T-cell (primary cell): ENCODE measurements around the gene ZNF213. TPM values are rescaled to one million over a fixed set of nuclear protein-coding genes. Genes with fewer than 3 reads are reported as not detected.

Experiments used
- ATAC-seq, 4 experiments: fragments of 200-7000 bp in 3 of 4; fragments of 150-1000 bp in 1 of 4; cut with Tn5 transposase; replicated peaks in 1 of 4; 1 replicate in 3 of 4; 2 replicates in 1 of 4; pipeline ENCODE4 v1.10.0; 2021; ENCODE audit warnings: moderate library complexity in 3 of 4, mild to moderate bottlenecking in 2 of 4, moderate number of reproducible peaks in 1 of 4
- CTCF ChIA-PET, 2 donors: fragments of 300-600 bp; sonication (Branson Sonifier 250); formaldehyde crosslinking; loops; one replicate each; lab custom pipeline; 2022; ENCODE audit warnings: antibody characterized with exemption in 2 of 2; lab: Charles Lee
- POLR2A ChIA-PET, 2 donors: fragments of 300-600 bp; sonication (Branson Sonifier 250); formaldehyde crosslinking; loops; one replicate each; lab custom pipeline; 2022; ENCODE audit warnings: antibody characterized with exemption in 2 of 2; lab: Charles Lee
- DNase-seq, 35 experiments: peaks; one replicate each; pipeline versions ENCODE4 v3.0.0 to v3.0.0-alpha.2; 2013 to 2023
- H3K27ac ChIP-seq: one replicate; pipeline ENCODE4 v1.5.1; 2013; ENCODE audit warnings: low read length
- H3K27me3 ChIP-seq, 2 experiments: replicated peaks in 1 of 2; 1 replicate in 1 of 2; 2 replicates in 1 of 2; pipeline versions ENCODE4 v1.6.1 to v1.7.0; 2013; ENCODE audit warnings: low read length in 1 of 2, mixed read lengths in 1 of 2; ENCODE audit not compliant: control insufficient read depth in 2 of 2, insufficient read depth in 2 of 2; ENCODE audit errors: extremely low read depth in 1 of 2
- H3K36me3 ChIP-seq, 2 donors: 1 replicate in 1 of 2; 2 replicates in 1 of 2; pipeline versions ENCODE4 v1.6.1 to v1.7.0; 2013; ENCODE audit warnings: low read length in 1 of 2; ENCODE audit not compliant: control insufficient read depth in 2 of 2, insufficient read depth in 1 of 2; ENCODE audit errors: extremely low read depth in 1 of 2
- H3K4me1 ChIP-seq, 2 experiments: 1 replicate in 1 of 2; 2 replicates in 1 of 2; pipeline versions ENCODE4 v1.6.1 to v1.7.0; 2013; ENCODE audit warnings: low read length in 2 of 2, mixed read lengths in 1 of 2; ENCODE audit not compliant: insufficient read depth in 2 of 2, control insufficient read depth in 1 of 2; ENCODE audit errors: extremely low read depth in 1 of 2
- H3K4me3 ChIP-seq, 2 donors: 1 replicate in 1 of 2; 2 replicates in 1 of 2; pipeline versions ENCODE4 v1.5.1 to v1.7.0; 2013; ENCODE audit warnings: mild to moderate bottlenecking in 2 of 2, low read length in 1 of 2, moderate library complexity in 1 of 2; ENCODE audit not compliant: control insufficient read depth in 1 of 2; ENCODE audit errors: extremely low read depth in 1 of 2
- H3K9me3 ChIP-seq: 2 replicates; pipeline ENCODE4 v1.7.0; 2013
- H3K27ac Mint-ChIP-seq, 2 donors: one replicate each; pipeline ENCODE4 v1.8.0; 2020 to 2021; ENCODE audit warnings: mild to moderate bottlenecking in 2 of 2, mixed read lengths in 2 of 2
- H3K27me3 Mint-ChIP-seq, 2 donors: one replicate each; pipeline ENCODE4 v1.8.0; 2021 to 2022; ENCODE audit warnings: mixed read lengths in 2 of 2
- H3K36me3 Mint-ChIP-seq: one replicate; pipeline ENCODE4 v1.8.0; 2021; ENCODE audit warnings: mixed read lengths
- H3K4me1 Mint-ChIP-seq, 3 donors: one replicate each; pipeline ENCODE4 v1.8.0; 2020 to 2022; ENCODE audit warnings: mixed read lengths in 3 of 3, mild to moderate bottlenecking in 1 of 3
- H3K4me3 Mint-ChIP-seq, 3 donors: one replicate each; pipeline ENCODE4 v1.8.0; 2020 to 2022; ENCODE audit warnings: mild to moderate bottlenecking in 3 of 3, mixed read lengths in 3 of 3, moderate library complexity in 3 of 3
- H3K9me3 Mint-ChIP-seq, 3 donors: one replicate each; pipeline ENCODE4 v1.8.0; 2020 to 2022; ENCODE audit warnings: mixed read lengths in 3 of 3
- WGBS: methylation state at CpG from one replicate; pipeline ENCODE4 v1.1.5; 2013; ENCODE audit warnings: missing lambda C conversion rate; ENCODE audit not compliant: insufficient coverage; 5-methylcytosine and 5-hydroxymethylcytosine counted together
- total RNA-seq, 35 experiments: library from RNA in 6 of 35; stranded (reverse) in 6 of 35; fragments of 120-200 nt in 1 of 35; gene quantifications; one replicate each; pipeline versions ENCODE4 v1.2.1 to v1.2.4 and lab custom pipeline; 2013 to 2026

The ZNF213 gene
- total RNA-seq, 5 donors from 2014 or later (not counting 1 experiment from before 2014, with no cell fraction given), result 3.1 to 16.9 (median 12.8) TPM

GRCh38 chr16:3112881-3113574, 21.8 kb upstream of the ZNF213 start:
- no peak overlapping the region for H3K27ac ChIP-seq
- H3K9me3 Mint-ChIP-seq, result no peaks in the 10 kb centered on the region
- WGBS, result 74% methylated on average over 14 of the region's 19 CpGs
- peaks cover 4% of the 10 kb centered on the region for H3K36me3 Mint-ChIP-seq
- H3K36me3 ChIP-seq, result peaks cover 0 to 4% of the 10 kb centered on the region in 2 donors
- DNase-seq (no peak), ATAC-seq (no peak)
- no peaks in the 10 kb centered on the region for H3K4me1 ChIP-seq
- H3K9me3 ChIP-seq, result no peaks in the 10 kb centered on the region
- ChIA-PET POLR2A (interaction anchor here in 1 of 2 donors (0.6 kb wide), 1 partner anchor 29 kb away, joined by 3 read pairs; no protein-coding TSS in a partner anchor), CTCF (interaction anchor here in 1 of 2 donors (0.6 kb wide), 1 partner anchor 27 kb away, joined by 3 read pairs; no protein-coding TSS in a partner anchor)
- peaks cover 0 to 26% of the 10 kb centered on the region in 2 experiments for H3K27me3 ChIP-seq
- peaks cover 0 to 2% (median 0%) of the 10 kb centered on the region in 3 donors for H3K4me1 Mint-ChIP-seq
- no peaks in the 10 kb centered on the region for H3K27me3 Mint-ChIP-seq
- H3K4me3 Mint-ChIP-seq, result no peak overlapping the region
- H3K4me3 ChIP-seq, result no peak overlapping the region
- no peak overlapping the region for H3K27ac Mint-ChIP-seq

DNA sequence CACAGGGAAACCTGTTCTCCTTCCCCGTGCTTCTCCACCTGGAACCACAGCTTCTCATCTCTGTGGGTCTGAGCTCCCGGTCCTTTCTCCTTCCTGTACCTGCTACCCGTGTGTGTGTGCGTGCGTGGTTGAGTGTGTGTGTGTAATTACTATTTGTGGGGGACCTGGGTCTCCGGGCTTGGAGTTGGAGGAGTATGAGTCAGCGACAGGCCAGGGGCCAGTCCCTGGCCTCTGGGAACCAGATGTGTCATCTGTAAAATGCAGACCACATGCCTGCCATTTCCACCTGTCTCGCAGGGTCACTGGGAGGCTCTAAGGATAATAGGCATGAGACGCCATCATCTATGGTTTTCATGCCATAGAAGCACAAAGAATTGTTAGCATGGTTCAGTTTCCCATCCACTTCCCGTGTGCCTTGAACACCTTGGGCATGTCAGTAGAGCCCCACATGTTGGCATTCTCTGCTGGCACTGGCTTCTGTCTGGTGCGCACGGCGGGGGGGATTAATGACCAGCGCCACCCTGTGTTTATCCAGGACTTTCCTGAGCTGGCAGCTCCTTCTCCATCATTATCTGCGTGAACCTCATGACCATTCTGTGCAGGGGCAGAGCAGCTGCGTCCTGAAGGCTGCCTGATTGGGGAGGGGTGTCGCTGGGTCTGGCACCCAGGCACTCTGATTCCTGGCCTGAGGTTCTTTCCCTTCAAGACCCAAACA, 20.9 kb upstream of the ZNF213 start:
- H3K27me3 Mint-ChIP-seq, result no peaks in the 10 kb centered on the region
- no peak for DNase-seq
- POLR2A ChIA-PET, result interaction anchor here in 1 of 2 donors (0.5 kb wide), 1 partner anchor 156 kb away, joined by 3 read pairs; no protein-coding TSS in a partner anchor
- Histone ChIP-seq H3K36me3 (peaks cover 0 to 4% of the 10 kb centered on the region in 2 donors), H3K4me1 (no peaks in the 10 kb centered on the region), H3K27ac (no peak overlapping the region), H3K9me3 (no peaks in the 10 kb centered on the region), H3K27me3 (peaks cover 0 to 26% of the 10 kb centered on the region in 2 experiments), H3K4me3 (no peak overlapping the region)
- no peak overlapping the region for H3K4me3 Mint-ChIP-seq
- no peak overlapping the region for H3K27ac Mint-ChIP-seq
- H3K4me1 Mint-ChIP-seq, result peaks cover 0 to 2% (median 0%) of the 10 kb centered on the region in 3 donors
- CTCF ChIA-PET, result interaction anchor here in 1 of 2 donors (0.6 kb wide), 1 partner anchor 26 kb away, joined by 3 read pairs; no protein-coding TSS in a partner anchor
- peaks cover 4% of the 10 kb centered on the region for H3K36me3 Mint-ChIP-seq
- H3K9me3 Mint-ChIP-seq, result no peaks in the 10 kb centered on the region
- WGBS, result 82% methylated on average over 7 of the region's 17 CpGs
- no peak for ATAC-seq

- no peak overlapping the region for H3K4me3 Mint-ChIP-seq
- ATAC-seq, result no peak
- POLR2A ChIA-PET, result interaction anchor here in 1 of 2 donors (0.6 kb wide), 1 partner anchor 40 kb away, joined by 3 read pairs; no protein-coding TSS in a partner anchor
- Histone ChIP-seq H3K36me3 (peaks cover 0 to 4% of the 10 kb centered on the region in 2 donors), H3K4me1 (no peaks in the 10 kb centered on the region), H3K27me3 (peaks cover 0 to 26% of the 10 kb centered on the region in 2 experiments), H3K4me3 (no peak overlapping the region), H3K9me3 (no peaks in the 10 kb centered on the region), H3K27ac (no peak overlapping the region)
- H3K27me3 Mint-ChIP-seq, result no peaks in the 10 kb centered on the region
- no peaks in the 10 kb centered on the region for H3K9me3 Mint-ChIP-seq
- peaks cover 4% of the 10 kb centered on the region for H3K36me3 Mint-ChIP-seq
- DNase-seq, result no peak
- no peaks in the 10 kb centered on the region for H3K4me1 Mint-ChIP-seq
- CTCF ChIA-PET, result interaction anchor here (0.6 to 0.7 kb wide), 3 partner anchors 13 to 102 kb away, joined by 3 to 4 read pairs (median 4); no protein-coding TSS in a partner anchor
- 94% methylated on average over 10 of the region's 12 CpGs for WGBS
- H3K27ac Mint-ChIP-seq, result no peak overlapping the region
Observed at GRCh38 chr16:3115003-3115402, 19.8 kb upstream of the ZNF213 start.

DNA sequence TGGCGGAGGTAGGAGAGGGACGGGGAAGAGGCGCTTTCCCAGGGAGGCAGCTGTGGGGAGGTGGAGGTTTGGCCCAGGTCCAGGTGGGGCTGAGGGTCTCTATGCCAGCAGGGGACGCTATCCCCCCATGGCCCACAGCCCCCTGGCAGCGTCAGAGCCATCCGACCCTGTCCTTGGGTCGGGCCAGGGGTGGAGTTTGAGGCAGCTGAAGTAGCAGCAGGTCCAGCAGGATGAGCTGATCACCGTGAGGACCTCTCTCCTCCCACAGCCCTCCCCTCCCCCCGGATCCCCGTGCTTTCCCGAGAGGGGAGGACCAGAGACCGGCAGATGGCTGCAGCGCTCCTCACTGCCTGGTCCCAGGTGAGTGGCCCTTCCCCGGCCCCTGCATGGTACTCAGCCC, 19.3 kb upstream of the ZNF213 start:
- Histone ChIP-seq H3K27ac (no peak overlapping the region), H3K36me3 (peaks cover 0 to 4% of the 10 kb centered on the region in 2 donors), H3K4me3 (no peak overlapping the region), H3K4me1 (no peaks in the 10 kb centered on the region), H3K9me3 (no peaks in the 10 kb centered on the region), H3K27me3 (peaks cover 0 to 24% of the 10 kb centered on the region in 2 experiments)
- ChIA-PET POLR2A (interaction anchor here in 1 of 2 donors (0.6 kb wide), 1 partner anchor 41 kb away, joined by 3 read pairs; no protein-coding TSS in a partner anchor), CTCF (interaction anchor here (0.6 to 0.7 kb wide), 3 partner anchors 14 to 102 kb away, joined by 3 to 4 read pairs (median 4); no protein-coding TSS in a partner anchor)
- WGBS, result 82% methylated on average over 9 of the region's 14 CpGs
- Mint-ChIP-seq H3K9me3 (no peaks in the 10 kb centered on the region), H3K4me3 (no peak overlapping the region), H3K27me3 (no peaks in the 10 kb centered on the region), H3K36me3 (peaks cover 4% of the 10 kb centered on the region), H3K27ac (no peak overlapping the region), H3K4me1 (no peaks in the 10 kb centered on the region)
- ATAC-seq, result no peak
- no peak for DNase-seq

GRCh38 chr16:3118204-3118790, 16.5 kb upstream of the ZNF213 start:
- ChIA-PET POLR2A (no interaction called here), CTCF (interaction anchor here in 1 of 2 donors (1.9 kb wide), 1 partner anchor 11 kb away, joined by 9 read pairs; no protein-coding TSS in a partner anchor)
- Histone ChIP-seq H3K27me3 (peaks cover 0 to 10% of the 10 kb centered on the region in 2 experiments), H3K4me1 (peaks cover 0 to 6% of the 10 kb centered on the region in 2 experiments), H3K36me3 (no peaks in the 10 kb centered on the region), H3K27ac (no peak overlapping the region), H3K9me3 (no peaks in the 10 kb centered on the region), H3K4me3 (no peak overlapping the region)
- Mint-ChIP-seq H3K4me3 (no peak overlapping the region), H3K9me3 (no peaks in the 10 kb centered on the region), H3K27ac (no peak overlapping the region), H3K36me3 (peaks cover 4% of the 10 kb centered on the region), H3K27me3 (no peaks in the 10 kb centered on the region), H3K4me1 (peaks cover 1 to 7% (median 4%) of the 10 kb centered on the region in 3 donors)
- ATAC-seq, result no peak
- WGBS, result 100% methylated on average over 8 of the region's 16 CpGs
- no peak for DNase-seq

- H3K9me3 ChIP-seq, result no peaks in the 10 kb centered on the region
- H3K4me1 ChIP-seq, result peaks cover 3 to 11% of the 10 kb centered on the region in 2 experiments
- ChIA-PET POLR2A (no interaction called here), CTCF (no interaction called here)
- no peak overlapping the region for H3K27ac Mint-ChIP-seq
- ATAC-seq (no peak), DNase-seq (no peak)
- peaks cover 4% of the 10 kb centered on the region for H3K36me3 Mint-ChIP-seq
- H3K4me3 Mint-ChIP-seq, result no peak overlapping the region
- H3K9me3 Mint-ChIP-seq, result no peaks in the 10 kb centered on the region
- peaks cover 7 to 13% (median 9%) of the 10 kb centered on the region in 3 donors for H3K4me1 Mint-ChIP-seq
- WGBS, result 90% methylated on average over 3 of the region's 20 CpGs
- H3K27me3 Mint-ChIP-seq, result no peaks in the 10 kb centered on the region
- H3K36me3 ChIP-seq, result no peaks in the 10 kb centered on the region
- H3K27me3 ChIP-seq, result peaks cover 0 to 9% of the 10 kb centered on the region in 2 experiments
- H3K4me3 ChIP-seq, result no peak overlapping the region
- no peak overlapping the region for H3K27ac ChIP-seq
Observed at GRCh38 chr16:3118846-3119245, 16.0 kb upstream of the ZNF213 start.
